HG03139 (cell line): ENCODE results near the gene KLF16.
A peak's percentile ranks its signal among the peaks of the same experiment; 100 is the strongest.

ENCODE experiments used
- ATAC-seq: cut with Tn5 transposase; IDR thresholded peaks from one replicate; pipeline ENCODE4 v1.9.1; 2021; ENCODE audit not compliant: unreplicated experiment

Gene KLF16

DNA sequence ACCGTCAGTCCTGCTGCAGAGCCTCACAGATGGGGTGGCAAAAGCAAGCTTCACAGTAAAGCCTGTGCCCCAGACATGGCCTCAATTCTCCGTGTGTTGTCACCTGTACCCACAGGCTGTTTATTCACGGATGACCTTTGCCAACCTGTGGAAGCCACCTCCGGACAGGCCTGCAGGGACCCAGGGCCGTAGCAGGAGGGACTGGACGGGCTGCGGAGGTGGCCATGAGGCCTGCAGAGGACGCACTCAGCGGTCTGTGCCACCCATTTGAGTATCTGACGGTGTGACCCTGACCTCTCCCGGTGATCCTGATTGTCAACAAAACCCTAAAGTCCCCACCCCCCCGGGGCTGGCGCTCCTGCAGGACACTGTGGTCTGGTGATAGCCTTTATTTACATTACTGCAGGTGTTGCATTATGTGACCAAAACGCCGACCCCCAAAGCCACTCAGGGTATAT, 7.8 kb upstream of the KLF16 start:
- ATAC-seq, result no peak

DNA sequence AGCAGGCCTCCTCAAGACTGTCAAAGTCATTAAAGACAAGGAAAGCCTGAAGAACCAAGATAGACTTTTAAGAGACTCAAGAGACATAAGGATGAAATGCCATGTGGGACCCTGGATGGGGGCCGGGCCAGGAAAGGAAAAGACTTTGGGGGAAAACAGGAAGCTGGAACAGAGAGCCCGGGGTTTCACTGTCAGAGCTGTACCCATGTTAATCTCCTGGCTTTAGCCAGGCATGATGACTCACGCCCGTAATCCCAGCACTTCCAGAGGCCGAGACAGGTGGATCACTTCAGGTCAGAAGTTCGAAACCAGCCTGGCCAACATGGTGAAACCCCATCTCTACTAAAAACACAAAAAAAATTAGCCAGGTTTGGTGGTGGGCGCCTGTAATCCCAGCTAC, 5.6 kb upstream of the KLF16 start:
- ATAC-seq, result no peak

DNA sequence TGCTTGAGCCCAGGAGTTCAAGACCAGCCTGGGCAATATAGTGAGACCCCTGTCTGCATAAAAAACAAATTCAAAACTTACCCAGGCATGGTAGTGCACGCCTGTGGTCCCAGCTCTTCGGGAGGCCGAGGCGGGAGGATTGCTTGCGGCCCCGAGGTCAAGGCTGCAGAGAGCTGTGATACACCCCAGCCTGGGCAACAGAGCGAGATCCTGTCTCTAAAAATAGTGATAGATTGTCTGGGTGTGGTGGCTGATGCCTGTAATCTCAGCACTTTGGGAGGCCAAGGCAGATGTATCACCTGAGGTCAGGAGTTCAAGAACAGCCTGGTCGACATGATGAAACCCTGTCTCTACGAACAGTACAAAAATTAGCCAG, 4.0 kb upstream of the KLF16 start:
- ATAC-seq, result no peak

DNA sequence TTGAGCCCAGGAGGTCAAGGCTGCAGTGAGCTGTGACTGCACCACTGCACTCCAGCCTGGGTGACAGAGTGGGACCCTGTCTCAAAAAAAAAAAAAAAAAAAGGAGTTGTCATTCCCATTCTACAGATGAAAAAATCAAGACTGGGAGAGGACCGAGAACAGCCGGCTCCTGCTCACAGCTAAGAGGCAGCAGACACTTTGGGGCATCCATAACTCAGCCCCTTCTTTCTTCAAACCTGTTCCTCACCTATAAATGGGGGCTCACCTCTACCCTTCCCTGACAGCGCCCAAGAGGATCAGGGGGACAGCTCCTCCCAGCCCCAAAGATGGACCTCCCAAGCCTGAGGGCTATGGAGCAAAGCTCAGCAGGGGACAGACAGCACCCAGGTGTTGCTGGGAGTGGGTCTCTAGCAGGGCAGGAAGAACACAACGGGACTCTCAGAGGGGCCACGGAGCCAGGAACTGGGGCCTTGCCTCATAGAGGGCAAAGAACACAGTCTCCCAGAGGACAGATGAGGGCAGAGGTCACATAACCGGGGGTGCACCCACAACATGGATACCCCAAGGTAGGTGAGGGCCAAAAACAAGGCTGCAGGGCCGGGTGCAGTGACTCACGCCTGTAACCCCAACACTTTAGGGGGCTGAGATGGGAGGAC, 3.4 kb upstream of the KLF16 start:
- ATAC-seq, result no peak

DNA sequence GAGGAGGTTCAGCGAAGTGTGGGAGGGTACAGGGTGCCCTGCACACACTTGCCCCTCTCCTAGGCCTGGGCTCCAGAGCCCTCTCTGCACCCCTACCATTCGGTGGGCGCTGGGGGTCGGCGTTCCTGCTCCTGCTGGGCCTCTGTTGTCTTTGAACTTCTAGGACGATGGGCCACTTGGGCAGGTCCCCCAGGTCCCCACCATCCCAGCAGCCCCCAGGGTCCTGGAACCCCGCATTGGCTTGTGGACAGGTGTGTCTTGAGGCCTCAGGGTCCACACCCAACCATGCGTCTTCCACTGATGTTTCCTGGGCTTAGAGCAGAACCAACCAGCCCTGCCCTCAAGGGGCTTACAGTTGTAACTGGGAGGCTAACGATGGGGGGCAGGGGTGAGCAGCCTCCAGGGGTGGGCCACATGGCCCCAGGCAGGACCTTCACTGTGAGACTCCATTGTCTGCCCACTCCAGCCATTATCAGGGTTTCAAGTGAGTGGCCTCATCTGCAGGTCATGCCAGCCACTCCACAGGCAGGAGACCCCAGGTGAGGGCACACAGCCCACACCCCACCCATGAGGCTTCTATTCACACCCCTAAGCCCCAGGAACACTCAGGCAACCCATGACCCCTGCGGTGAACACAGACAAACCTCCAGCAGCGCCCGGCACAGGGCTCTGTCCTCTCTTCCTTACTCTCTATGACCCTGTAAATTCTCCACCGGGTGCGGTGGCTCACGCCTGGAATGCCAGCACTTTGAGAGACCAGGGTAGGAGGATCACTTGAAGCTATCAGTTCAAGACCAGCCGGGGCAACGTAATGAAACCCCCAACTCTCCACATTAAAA, 2.0 kb upstream of the KLF16 start:
- ATAC-seq, result no peak

DNA sequence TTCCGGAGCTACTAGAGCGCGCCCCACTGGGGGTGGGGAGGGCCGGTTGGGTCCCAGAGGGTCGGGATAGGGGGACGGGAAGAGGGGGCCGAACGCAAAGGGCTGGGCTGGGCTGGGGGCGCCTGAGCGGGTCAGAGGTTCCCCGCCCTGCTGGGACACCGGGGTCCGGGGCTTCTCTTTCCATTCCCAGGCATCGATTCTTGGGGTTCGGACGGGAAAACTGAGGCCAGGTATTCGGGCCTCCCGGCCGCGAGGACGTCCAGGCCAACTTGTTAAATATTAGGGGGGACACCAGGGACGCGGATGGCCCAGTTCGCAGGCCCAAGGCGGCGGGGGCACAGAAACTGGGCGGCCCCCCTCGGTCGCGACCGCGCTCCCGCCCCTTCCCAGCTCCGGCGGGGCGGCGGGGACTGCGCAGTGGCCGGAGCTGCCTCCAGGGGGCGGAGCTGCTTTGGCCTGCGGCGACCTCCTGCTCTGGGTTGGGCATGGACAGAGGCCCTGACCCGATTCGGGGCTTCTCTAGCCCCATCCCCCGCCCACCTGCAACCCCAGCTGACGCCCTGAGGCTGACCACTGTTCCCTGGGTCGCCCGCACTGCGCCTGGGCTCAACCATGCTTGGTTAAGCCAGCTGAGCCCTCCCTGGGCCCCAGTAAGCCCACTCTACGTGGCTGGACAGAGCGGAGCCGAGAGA, 1.2 kb upstream of the KLF16 start:
- no peak for ATAC-seq

DNA sequence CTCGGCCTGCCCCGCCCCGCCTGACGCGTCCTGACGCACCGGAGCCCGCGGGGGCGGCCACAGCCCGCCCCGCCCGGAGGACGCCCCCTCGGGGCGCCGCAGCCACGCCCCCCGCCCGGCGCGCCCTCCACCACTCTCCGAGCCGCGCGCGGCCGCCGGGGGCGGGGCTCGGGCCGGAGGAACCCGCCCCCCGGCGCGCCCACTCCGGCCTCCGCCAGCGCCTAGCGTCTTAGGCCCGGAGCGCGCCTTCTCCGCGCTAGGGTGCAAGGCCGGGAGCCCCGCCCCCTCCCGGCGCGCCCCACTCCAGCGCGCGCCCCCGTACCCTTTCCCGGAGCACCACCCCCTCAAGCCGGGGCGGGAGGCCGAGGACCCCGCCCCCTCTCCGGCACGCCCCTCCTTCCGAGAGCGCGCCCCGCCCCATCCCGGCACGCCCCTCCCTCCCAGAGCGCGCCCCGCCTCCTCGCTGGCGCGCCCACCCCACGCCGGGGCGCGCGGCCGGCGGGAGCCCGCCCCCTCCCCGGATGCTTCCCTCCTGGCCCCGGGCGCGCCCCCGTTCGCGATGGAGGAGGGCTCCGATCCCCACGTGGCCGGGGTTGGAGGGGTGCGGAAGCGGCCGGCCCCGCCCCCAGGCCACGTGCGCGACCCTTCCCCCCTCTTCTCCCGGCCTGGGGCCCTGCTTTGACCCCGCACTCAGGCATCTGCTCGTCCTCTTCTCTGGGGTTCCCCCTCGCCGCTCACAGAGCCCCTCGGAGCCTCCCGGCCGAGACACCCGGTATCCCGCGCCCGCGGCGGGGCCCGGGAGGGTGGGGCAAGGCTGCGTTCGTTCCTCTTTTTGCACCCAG, 480 bp upstream of the KLF16 start:
- ATAC-seq, result peak; percentile 43

DNA sequence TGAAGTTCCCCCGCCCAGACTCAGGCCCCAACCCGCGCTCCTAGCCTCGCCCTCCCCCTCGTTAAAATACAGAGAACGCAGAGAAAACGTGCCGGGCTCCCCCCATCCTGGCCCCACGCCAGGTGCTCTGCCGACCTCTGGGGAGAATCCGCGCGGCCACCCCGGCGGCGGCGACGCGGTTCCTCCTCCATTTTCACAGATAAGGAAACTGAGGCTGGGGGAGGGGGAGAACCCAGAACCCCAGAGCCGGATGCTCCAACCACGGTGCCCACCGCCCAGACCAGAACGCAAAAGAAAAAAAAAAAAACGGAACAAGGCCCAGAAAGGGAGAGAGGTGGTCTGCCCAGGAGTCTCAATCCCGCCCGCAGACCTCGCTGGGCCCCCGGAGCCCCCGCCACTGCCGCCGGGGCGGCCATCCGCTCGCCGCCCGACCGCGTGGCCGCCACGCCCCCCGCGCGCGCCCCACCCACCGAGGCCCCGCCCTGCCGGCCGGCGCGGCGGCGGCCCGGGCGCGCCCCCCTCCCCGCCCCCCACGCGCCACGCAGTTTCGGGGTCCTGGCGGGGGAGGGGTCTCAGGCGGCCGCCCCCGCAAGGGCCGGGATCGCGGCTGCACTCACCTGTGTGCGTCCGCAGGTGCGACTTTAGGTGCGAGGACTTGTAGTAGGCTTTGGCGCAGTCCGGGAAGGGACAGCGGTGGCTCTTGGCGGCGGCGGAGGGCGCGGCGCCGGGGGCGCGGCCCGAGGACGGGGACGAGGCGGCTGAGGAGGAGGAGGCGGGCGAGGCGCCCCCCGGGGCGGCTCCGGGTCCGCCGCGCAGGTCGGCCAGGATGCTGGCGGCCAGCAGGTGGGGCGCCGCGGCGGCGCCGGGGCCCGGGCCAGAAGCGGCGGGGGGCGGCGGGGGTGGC, 703 bp downstream of the KLF16 start:
- no peak for ATAC-seq

DNA sequence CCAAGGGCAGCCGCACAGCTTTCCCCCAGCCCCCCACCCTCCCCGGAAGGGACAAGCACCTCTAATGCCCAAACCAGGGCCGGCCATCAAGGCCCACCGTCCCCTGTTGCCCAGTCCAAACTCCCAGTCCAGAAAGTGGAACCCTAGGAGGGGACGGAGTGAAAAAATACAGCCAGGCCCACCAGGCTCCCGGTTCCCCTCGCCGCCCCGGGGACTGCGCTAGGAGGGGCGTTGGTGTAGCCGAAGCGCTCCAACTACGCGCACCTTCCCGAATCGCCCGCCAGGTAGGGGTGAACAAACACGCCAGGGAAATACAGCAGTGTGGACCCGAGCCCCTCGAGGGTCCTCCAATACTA, 1.3 kb downstream of the KLF16 start:
- ATAC-seq, result no peak

DNA sequence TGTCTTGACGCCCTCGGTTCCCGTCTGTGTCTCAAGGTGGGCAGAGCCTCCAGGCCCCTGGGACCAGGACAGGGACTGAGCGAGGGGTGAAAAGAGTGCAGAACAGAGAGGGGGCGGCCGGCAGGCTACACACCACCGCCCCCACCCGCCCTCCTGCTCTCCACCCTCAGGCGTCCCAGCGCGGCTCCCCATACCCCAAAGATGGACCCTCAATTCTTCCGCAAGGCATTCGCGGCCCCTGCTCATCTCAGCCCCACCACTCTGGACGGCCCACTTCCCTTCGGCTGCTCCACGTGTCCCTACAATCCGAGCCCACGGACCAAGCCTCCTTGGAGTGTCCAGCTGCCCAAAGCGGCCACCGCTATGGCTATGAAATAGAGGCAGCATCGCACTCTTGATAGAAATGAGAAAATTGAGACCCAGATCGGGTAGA, 1.8 kb downstream of the KLF16 start:
- ATAC-seq, result no peak

DNA sequence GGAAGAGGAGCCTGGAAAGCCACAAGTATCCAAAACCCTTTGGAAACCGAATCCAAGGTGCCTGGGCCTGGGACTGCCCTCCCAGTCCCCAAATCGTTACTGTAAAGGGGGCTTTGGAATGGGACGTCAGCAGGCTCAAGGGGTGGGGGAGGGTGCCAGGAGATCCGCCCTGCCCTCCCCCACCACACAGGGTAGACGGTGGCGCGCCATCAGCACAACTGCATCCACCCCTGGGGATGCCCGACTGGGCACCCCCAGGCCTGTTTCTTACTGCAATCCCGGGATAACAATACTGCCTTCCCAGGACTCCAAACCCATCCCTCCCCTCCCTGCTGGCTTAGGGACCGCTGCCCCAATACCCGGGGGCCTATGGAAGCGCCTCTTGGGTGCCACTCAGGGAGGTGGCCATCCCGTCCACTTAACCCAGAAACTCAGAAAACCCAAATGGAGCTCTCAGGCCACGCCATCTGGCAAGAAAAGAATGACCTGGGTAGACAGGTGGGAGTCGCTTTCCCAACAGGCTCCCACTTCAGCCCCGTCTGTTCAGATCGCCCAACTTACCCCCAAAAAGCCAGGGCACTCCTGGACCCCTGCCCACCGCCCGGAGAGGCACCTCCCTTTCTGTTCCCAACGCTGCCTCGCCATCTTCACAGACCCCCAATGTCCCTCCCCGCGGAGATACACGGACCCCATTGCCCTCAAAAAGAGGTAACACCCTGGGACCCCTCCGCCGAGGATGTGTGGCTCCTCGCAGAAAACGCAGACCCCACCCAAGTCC, 2.4 kb downstream of the KLF16 start:
- no peak for ATAC-seq

DNA sequence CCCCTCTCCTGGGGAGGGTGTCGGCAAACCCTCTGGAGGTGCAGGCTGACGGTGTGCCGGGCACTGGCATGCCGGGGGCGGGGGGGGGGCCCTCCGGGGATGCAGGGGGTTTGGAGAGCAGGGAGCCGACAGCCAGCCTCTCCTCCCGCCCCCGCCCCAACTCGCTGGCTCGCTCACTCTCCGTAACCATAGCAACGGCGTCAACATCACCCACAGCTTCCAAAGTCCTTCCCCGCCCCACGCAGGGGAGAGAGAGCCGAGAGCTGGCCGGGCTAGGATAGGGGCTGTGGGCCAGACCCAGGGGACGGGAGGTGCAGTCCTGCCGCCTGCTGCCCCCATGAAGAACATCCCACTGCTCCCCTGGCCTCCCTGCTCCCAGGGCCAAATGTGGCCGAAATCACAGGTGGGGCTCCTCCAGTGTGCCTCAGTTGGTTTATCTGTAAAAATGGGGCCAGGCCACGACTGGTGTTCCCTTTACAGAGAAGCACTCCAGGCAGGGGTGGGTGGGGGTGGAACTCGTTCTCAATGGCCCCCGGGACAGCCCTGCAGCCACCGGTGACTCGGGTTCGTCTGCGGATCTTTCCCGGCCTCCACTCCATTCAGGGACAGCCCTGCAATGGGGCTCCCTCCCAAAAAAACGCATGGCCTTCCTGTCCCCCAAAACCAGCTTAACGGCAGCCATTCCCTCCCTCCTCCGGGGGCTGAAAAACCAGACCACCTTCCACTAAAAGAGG, 3.2 kb downstream of the KLF16 start:
- no peak for ATAC-seq

DNA sequence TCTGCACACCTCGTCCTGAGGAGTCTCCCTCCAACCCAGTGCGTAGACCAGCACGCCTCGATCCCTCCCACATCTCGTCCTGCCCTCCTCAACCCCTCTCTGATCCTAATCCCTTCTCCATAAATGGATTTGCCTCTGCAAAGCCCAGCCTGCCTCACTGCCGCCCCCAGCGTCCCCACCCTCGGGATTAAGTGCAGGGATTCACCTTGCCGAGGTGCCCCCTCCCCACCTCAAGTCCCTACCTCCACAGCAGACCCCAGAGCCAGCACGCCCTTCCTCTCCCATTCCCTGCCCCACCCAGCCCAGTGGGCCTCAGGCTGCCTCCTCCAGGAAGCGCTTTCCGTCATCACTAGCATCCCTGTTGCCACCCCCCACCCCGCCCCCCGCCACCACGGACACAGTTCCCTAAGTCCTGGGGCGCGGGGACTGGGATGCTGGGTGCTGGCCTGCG, 4.0 kb downstream of the KLF16 start:
- no peak for ATAC-seq

DNA sequence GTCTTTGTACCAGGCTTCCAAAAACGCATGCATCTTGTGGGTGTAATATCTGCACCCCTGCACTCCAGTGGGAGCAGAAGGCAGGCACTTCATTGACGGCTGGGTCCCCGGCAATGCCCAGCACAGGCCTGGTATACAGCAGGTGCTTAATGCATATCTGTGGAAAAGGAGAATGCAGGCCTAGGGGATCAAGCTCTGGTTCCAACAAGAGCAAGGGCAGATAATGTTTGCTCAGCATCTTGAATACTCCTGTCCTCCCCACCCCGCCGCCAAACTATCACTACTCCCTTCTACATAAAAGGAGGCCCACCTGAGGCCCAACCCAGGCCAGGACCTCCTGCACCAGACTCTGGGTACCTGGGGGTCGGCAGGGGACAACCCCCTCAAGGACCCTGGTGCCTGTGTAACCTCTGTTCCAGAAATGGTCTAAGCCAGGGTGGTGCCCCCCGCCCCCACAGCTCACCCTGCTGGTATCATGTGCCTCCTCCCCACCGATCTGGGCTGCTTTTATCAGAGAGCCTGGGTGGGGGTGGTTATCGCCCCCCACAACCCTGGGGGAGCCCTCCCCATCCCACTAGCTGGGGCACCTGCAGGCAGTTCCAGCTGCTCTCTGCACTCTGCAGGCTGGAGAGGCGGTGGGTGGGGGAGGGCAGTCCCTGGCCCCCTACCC, 4.8 kb downstream of the KLF16 start:
- ATAC-seq, result no peak

DNA sequence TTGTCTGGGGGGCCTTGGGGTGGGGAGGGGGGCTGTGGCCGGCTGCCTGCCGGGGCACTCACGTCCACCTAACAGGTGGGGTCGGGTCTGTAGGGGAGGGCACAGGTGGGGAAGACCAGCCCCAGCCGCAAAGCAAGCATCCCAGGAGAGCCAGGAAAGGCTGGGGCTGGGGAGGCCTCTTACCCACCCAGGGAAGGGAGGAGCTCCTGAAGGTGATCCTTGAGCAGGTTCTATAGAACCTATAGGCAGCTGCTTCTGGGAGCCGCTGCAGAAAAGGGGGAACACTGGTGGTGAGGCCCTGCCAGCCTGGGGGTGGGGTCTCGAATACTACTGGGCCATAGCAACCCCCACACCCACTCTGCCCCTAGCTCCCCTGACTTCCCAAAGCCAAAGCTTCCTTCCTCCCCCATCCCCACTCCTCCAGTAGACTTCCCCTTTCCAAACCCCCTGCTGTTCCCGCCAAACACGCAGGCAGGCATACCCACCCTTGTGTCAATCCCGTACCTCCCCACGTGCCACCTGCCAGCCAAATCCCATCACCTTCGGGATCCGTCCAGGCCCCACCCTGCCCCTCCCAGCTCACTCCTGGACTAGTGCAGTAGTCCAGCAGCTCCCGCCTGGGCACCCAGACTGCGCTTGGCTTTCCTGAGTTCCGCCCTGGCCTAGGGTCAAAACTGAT, 5.6 kb downstream of the KLF16 start:
- ATAC-seq, result no peak

DNA sequence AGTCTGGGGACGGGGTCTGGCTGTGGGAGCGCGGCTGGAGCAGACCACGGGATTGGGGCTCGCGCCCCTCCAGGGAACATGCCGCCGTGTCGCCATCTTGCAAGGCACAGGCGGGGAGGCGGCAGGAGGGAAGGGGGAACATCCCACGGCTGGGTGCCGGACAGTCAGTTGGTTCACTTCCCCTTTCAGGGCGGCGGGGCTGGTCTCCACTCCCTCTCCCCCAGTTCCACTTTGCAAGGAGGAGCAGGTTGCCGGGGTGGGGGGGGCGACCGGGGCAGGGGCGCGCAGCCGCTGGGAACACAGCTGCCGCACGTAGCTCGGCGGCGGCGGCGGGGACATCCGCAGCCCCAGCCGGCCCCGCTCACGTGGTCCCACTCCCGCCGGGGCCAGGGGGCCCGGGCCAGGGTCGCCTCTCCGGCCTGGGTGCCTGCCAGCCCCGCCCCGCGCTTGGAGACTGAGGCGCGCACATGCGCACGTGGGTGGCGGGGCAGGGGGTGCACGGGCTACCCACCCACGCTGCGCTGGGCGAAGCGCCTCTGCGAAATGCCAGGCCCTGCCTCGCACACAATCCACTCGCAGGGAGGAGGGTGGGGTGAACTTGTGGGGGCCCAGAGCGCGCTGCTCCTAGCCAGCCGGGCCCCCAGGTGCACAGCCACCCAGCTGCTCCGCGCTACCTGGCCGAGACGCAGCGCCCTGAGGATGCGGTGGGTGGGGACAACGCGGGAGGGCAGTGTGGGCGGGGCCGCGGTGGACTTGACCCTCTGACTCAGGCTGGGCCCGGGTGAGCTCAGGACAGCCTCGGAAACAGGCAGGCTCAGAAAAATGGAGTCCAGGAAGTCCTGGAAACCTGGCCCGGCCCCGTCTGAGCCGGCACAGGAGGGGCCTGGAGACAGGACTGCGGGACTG, 6.4 kb downstream of the KLF16 start:
- ATAC-seq, result no peak

DNA sequence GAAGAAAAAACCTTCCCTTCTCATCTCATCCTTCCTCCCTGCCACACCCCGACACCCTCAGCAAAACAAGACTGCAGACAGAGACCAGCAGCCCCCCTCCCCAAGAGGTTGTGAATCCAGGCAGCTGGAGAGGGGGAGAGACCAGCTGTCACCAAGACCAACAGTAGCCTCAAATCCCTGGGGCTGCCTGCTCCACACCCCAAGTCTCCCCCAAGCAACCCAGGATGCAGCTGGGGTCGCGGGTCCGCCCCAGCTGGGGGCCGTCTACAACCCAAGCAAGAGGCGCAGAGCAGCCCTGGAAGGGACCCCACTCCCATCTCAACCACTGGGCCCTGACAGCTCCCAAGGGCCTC, 7.1 kb downstream of the KLF16 start:
- ATAC-seq, result no peak
